Brain microvascular endothelial cell (primary cell): ENCODE measurements around the gene SOCS1.

Experiments
- DNase-seq: peaks from one replicate; pipeline ENCODE4 v3.0.0-alpha.2; 2020
- H3K27ac ChIP-seq: fragments of 250-450 bp; sonication (Bioruptor Pico); 2 replicates; pipeline ENCODE4 v1.5.1; 2020; ENCODE audit warnings: mild to moderate bottlenecking, moderate library complexity
- H3K27me3 ChIP-seq: fragments of 250-450 bp; sonication (Bioruptor Pico); replicated peaks from 2 replicates; pipeline ENCODE4 v1.5.1; 2020; ENCODE audit warnings: mild to moderate bottlenecking
- H3K36me3 ChIP-seq: fragments of 250-450 bp; sonication (Bioruptor Pico); replicated peaks from 2 replicates; pipeline ENCODE4 v1.5.1; 2020; ENCODE audit warnings: mild to moderate bottlenecking
- H3K4me3 ChIP-seq: 2 replicates; pipeline ENCODE4 v1.5.1; 2011; ENCODE audit warnings: low read depth, mild to moderate bottlenecking, control low read depth, low read length, moderate library complexity
- CTCF ChIP-seq: IDR thresholded peaks from 2 replicates; pipeline ENCODE4 v1.5.1; 2011; ENCODE audit warnings: low read depth, mild to moderate bottlenecking, moderate library complexity, low read length, control low read depth, inconsistent platforms; ENCODE audit errors: missing control alignments
- in situ Hi-C: cut with HindIII; loops from 2 replicates; pipeline ENCODE4 v1.10.0; 2017; ENCODE audit warnings: low sequenced_read_pairs, low pct_ligation_motif_present

The SOCS1 gene

DNA sequence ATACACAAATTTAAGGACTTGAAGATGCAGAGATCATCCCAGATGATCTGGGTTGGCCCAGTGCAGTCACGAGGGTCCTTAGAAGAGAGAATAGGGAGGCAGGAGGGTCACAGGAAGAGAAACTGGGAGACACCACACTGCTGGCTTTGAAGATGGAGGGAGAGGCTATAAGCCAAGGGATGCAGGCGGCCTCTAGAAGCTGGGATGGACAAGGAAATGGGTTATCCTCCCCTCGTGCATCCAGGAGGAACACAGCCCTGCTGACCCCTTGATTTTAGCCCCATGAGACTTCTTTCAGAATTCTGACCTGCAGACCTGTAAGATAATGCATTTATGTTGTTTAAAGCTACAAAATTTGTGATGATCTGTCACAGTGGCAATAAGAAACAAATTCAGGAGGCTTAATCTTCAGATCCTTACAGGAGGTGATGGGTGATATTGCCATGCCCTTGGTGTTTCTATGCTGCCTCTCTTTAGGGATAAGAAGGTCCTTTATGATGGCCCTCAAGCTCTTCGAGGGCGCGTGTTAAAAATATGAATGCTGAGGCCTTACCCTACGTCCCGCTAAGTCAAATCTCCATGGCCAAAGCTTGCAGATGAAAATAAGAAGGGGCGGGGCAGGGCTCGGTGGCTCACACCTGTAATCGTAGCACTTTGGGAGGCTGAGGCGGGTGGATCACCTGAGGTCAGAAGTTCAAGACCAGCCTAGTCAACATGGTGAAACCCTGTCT lies 21.8 kb upstream of the SOCS1 start:
- TF ChIP-seq CTCF: no peak
- Histone ChIP-seq H3K36me3 (no peaks in the 10 kb centered on the region), H3K27me3 (no peaks in the 10 kb centered on the region), H3K4me3 (no peak overlapping the region), H3K27ac (no peak overlapping the region)
- in situ Hi-C loops: no loop called here
- no peak for DNase-seq

- H3K27ac ChIP-seq: no peak overlapping the region
- TF ChIP-seq CTCF: no peak
- no peak overlapping the region for H3K4me3 ChIP-seq
- DNase-seq: no peak
- in situ Hi-C loops: no loop called here
- no peaks in the 10 kb centered on the region for H3K27me3 ChIP-seq
- H3K36me3 ChIP-seq: no peaks in the 10 kb centered on the region
These were observed 21.0 kb upstream of the SOCS1 start for GRCh38 chr16:11276896-11277593.

GRCh38 chr16:11276143-11276895 lies 20.3 kb upstream of the SOCS1 start, which contains the start of gene PRM2:
Gene PRM2 (minus strand): TSS chr16:11276480. CDS start chr16:11276370, 110 bp downstream.
- no peak for TF ChIP-seq CTCF
- H3K27ac ChIP-seq: no peak within 1 kb of the TSS
- in situ Hi-C loops: no loop called here
- H3K4me3 ChIP-seq: no peak within 1 kb of the TSS
- no peaks in the 10 kb centered on the region for H3K36me3 ChIP-seq
- no peaks in the 10 kb centered on the region for H3K27me3 ChIP-seq
- no peak for DNase-seq

GRCh38 chr16:11274964-11275363 lies 19.0 kb upstream of the SOCS1 start:
- in situ Hi-C loops: no loop called here
- TF ChIP-seq CTCF: no peak
- H3K27me3 ChIP-seq: no peaks in the 10 kb centered on the region
- DNase-seq: no peak
- no peak overlapping the region for H3K27ac ChIP-seq
- no peaks in the 10 kb centered on the region for H3K36me3 ChIP-seq
- no peak overlapping the region for H3K4me3 ChIP-seq

- no peak for DNase-seq
- in situ Hi-C loops: no loop called here
- no peak overlapping the region for H3K4me3 ChIP-seq
- no peaks in the 10 kb centered on the region for H3K27me3 ChIP-seq
- no peaks in the 10 kb centered on the region for H3K36me3 ChIP-seq
- no peak for TF ChIP-seq CTCF
- H3K27ac ChIP-seq: no peak overlapping the region
These were observed 17.8 kb upstream of the SOCS1 start for GRCh38 chr16:11273721-11274324.
